MCF 10A (cell line): Measurements from ENCODE around the gene ADARB1. TPM values are rescaled to one million over a fixed set of nuclear protein-coding genes. Genes with fewer than 3 reads are reported as not detected.

Experiments used
- BruUV-seq: library from RNA; stranded (reverse); fragments of 400-500 nt; replicated peaks from 2 replicates; lab custom pipeline; 2021; lab: Mats Ljungman, UMichigan
- CTCF ChIA-PET: fragments of 300-600 bp; sonication (Branson Sonifier 250); formaldehyde crosslinking; extraction: SDS; loops from one replicate; lab custom pipeline; 2021; ENCODE audit warnings: antibody characterized with exemption, inconsistent platforms; lab: Yijun Ruan, JAX
- POLR2A ChIA-PET: fragments of 300-600, 350-650 bp; sonication (Branson Sonifier 250); formaldehyde crosslinking; extraction: SDS; loops from one replicate; lab custom pipeline; 2020; ENCODE audit warnings: antibody characterized with exemption, inconsistent platforms; lab: Yijun Ruan, JAX
- DNase-seq: peaks from one replicate; pipeline ENCODE4 v3.0.0-alpha.2; 2018; ENCODE audit not compliant: unreplicated experiment
- H3K27ac Mint-ChIP-seq: one replicate; pipeline ENCODE4 v1.8.0; 2022; ENCODE audit warnings: mild to moderate bottlenecking, low read depth, mixed read lengths; ENCODE audit not compliant: unreplicated experiment
- H3K27me3 Mint-ChIP-seq: one replicate; pipeline ENCODE4 v1.8.0; 2022; ENCODE audit warnings: mixed read lengths; ENCODE audit not compliant: insufficient read depth, unreplicated experiment
- H3K36me3 Mint-ChIP-seq: one replicate; pipeline ENCODE4 v1.8.0; 2022; ENCODE audit warnings: mild to moderate bottlenecking, moderate library complexity, mixed read lengths; ENCODE audit not compliant: insufficient read depth, unreplicated experiment
- H3K4me1 Mint-ChIP-seq: one replicate; pipeline ENCODE4 v1.8.0; 2022; ENCODE audit warnings: mixed read lengths; ENCODE audit not compliant: insufficient read depth, unreplicated experiment
- H3K4me3 Mint-ChIP-seq: one replicate; pipeline ENCODE4 v1.8.0; 2022; ENCODE audit warnings: mild to moderate bottlenecking, moderate library complexity, mixed read lengths; ENCODE audit not compliant: unreplicated experiment
- H3K9me3 Mint-ChIP-seq: one replicate; pipeline ENCODE4 v1.8.0; 2022; ENCODE audit warnings: mixed read lengths; ENCODE audit not compliant: unreplicated experiment
- intact Hi-C: fragments of 100-400 bp; cut with micrococcal nuclease; formaldehyde crosslinking; loops from 2 replicates; pipeline ENCODE4 v1.14.1; 2022
- total RNA-seq: library from RNA; stranded (reverse); gene quantifications from 2 replicates; pipeline ENCODE4 v1.2.3, GENCODE V29; 2022
- TF ChIP-seq, protein P1 (sequence below): fragments of 200-600 bp; IDR thresholded peaks from one replicate; pipeline ENCODE4 v1.8.0; 2022; ENCODE audit warnings: antibody characterized with exemption, mild to moderate bottlenecking; ENCODE audit not compliant: unreplicated experiment

The ADARB1 gene
- total RNA-seq, 1 experiment from 2014 or later = 19.4 TPM

- TF ChIP-seq, protein P1, sequence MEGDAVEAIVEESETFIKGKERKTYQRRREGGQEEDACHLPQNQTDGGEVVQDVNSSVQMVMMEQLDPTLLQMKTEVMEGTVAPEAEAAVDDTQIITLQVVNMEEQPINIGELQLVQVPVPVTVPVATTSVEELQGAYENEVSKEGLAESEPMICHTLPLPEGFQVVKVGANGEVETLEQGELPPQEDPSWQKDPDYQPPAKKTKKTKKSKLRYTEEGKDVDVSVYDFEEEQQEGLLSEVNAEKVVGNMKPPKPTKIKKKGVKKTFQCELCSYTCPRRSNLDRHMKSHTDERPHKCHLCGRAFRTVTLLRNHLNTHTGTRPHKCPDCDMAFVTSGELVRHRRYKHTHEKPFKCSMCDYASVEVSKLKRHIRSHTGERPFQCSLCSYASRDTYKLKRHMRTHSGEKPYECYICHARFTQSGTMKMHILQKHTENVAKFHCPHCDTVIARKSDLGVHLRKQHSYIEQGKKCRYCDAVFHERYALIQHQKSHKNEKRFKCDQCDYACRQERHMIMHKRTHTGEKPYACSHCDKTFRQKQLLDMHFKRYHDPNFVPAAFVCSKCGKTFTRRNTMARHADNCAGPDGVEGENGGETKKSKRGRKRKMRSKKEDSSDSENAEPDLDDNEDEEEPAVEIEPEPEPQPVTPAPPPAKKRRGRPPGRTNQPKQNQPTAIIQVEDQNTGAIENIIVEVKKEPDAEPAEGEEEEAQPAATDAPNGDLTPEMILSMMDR = no peak
- ChIA-PET POLR2A (no interaction called here), CTCF (interaction anchor here (0.5 to 0.9 kb wide), 2 partner anchors 11 to 89 kb away, joined by 3 to 6 read pairs; no protein-coding TSS in a partner anchor)
- Mint-ChIP-seq H3K36me3 (peaks cover 5% of the 10 kb centered on the region), H3K27ac (no peak overlapping the region), H3K27me3 (no peaks in the 10 kb centered on the region), H3K4me3 (no peak overlapping the region), H3K9me3 (no peaks in the 10 kb centered on the region), H3K4me1 (no peaks in the 10 kb centered on the region)
- DNase-seq = no peak
- BruUV-seq = no TSS peak
- intact Hi-C loops = no loop called here
Observed at GRCh38 chr21:45164838-45165237, 90.5 kb downstream of the ADARB1 start.

- H3K27ac Mint-ChIP-seq = no peak overlapping the region
- intact Hi-C loops = no loop called here
- ChIA-PET POLR2A (interaction anchor here (0.9 kb wide), 1 partner anchor 26 kb away, joined by 3 read pairs; no protein-coding TSS in a partner anchor), CTCF (interaction anchor here (0.6 to 2.0 kb wide), 5 partner anchors 26 to 225 kb away, joined by 3 to 6 read pairs (median 3); no protein-coding TSS in a partner anchor)
- TF ChIP-seq, protein P1 = no peak
- peaks cover 5% of the 10 kb centered on the region for H3K36me3 Mint-ChIP-seq
- H3K4me1 Mint-ChIP-seq = no peaks in the 10 kb centered on the region
- no peaks in the 10 kb centered on the region for H3K27me3 Mint-ChIP-seq
- DNase-seq = no peak
- BruUV-seq = no TSS peak
- H3K4me3 Mint-ChIP-seq = no peak overlapping the region
- no peaks in the 10 kb centered on the region for H3K9me3 Mint-ChIP-seq
Observed at GRCh38 chr21:45166931-45167330, 92.6 kb downstream of the ADARB1 start.

DNA sequence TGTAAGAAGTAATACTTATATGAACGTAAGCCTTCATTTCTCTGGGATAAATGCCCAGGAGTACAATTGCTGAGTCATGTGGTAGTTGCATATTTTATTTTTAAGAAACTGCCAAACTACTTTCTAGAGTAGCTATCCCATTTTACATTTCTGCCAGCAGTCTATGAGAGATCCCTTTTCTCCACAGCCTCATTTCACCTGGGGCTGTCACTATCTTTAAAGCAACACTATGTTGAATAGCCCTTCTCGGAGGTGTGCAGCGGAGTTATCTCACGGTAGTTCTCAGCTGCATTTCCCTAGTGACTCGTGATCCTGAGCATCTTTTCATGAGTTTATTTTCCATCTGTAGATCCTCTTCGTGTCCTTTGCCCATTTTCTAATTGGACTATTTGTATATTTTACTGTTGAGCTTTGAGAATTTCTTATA, 93.4 kb downstream of the ADARB1 start:
- DNase-seq = peak; percentile 29
- no peaks in the 10 kb centered on the region for H3K9me3 Mint-ChIP-seq
- BruUV-seq = no TSS peak
- H3K4me3 Mint-ChIP-seq = no peak overlapping the region
- intact Hi-C loops = no loop called here
- peaks cover 5% of the 10 kb centered on the region for H3K36me3 Mint-ChIP-seq
- ChIA-PET POLR2A (interaction anchor here (0.8 to 1.1 kb wide), 2 partner anchors 29 to 120 kb away, joined by 3 read pairs; partner anchors contain the start of gene POFUT2), CTCF (interaction anchor here (0.6 to 2.0 kb wide), 3 partner anchors 27 to 58 kb away, joined by 3 to 6 read pairs (median 6); no protein-coding TSS in a partner anchor)
- no peaks in the 10 kb centered on the region for H3K4me1 Mint-ChIP-seq
- no peaks in the 10 kb centered on the region for H3K27me3 Mint-ChIP-seq
- H3K27ac Mint-ChIP-seq = no peak overlapping the region
- TF ChIP-seq, protein P1 = no peak

- TF ChIP-seq, protein P1 = no peak
- no peak overlapping the region for H3K4me3 Mint-ChIP-seq
- no TSS peak for BruUV-seq
- no peaks in the 10 kb centered on the region for H3K4me1 Mint-ChIP-seq
- intact Hi-C loops = no loop called here
- H3K9me3 Mint-ChIP-seq = no peaks in the 10 kb centered on the region
- POLR2A ChIA-PET = interaction anchor here (1.1 kb wide), 1 partner anchor 119 kb away, joined by 3 read pairs; the partner anchor contains the start of gene POFUT2
- no peaks in the 10 kb centered on the region for H3K27me3 Mint-ChIP-seq
- CTCF ChIA-PET = interaction anchor here (2.0 kb wide), 1 partner anchor 30 kb away, joined by 6 read pairs; no protein-coding TSS in a partner anchor
- DNase-seq = no peak
- no peak overlapping the region for H3K27ac Mint-ChIP-seq
- peaks cover 5% of the 10 kb centered on the region for H3K36me3 Mint-ChIP-seq
Observed at GRCh38 chr21:45168522-45168921, 94.1 kb downstream of the ADARB1 start.
